HepG2 (cell line): ENCODE data around the gene SCT. TPM values are rescaled to one million over a fixed set of nuclear protein-coding genes. Genes with fewer than 3 reads are reported as not detected.

Experiments
- ATAC-seq: fragments of 200-7000 bp; cut with Tn5 transposase; 3 replicates; pipeline ENCODE4 v1.9.1; 2020; ENCODE audit warnings: mild to moderate bottlenecking, moderate library complexity
- BruUV-seq: library from RNA; stranded (reverse); fragments of 400-500 nt; replicated peaks from 2 replicates; lab custom pipeline; 2021; lab: Mats Ljungman, UMichigan
- CTCF ChIA-PET: fragments of 300-600 bp; formaldehyde crosslinking; extraction: SDS; loops from one replicate; lab custom pipeline; 2021; ENCODE audit warnings: low total read pairs, inconsistent platforms, low intra/inter-chr PET ratio; lab: Yijun Ruan, JAX
- POLR2A ChIA-PET: fragments of 350-600 bp; sonication (Branson Sonifier 250); formaldehyde crosslinking; loops from one replicate; lab custom pipeline; 2020; ENCODE audit warnings: antibody characterized with exemption, inconsistent platforms; lab: Yijun Ruan, JAX
- DNase-seq: peaks from one replicate; pipeline ENCODE4 v3.0.0-alpha.2; 2015; ENCODE audit warnings: low spot score
- FAIRE-seq: peaks from 3 replicates; lab custom pipeline; 2011; peaks lifted over from hg19 to GRCh38; lab: Jason Lieb, UNC
- H2AFZ ChIP-seq: one replicate; pipeline ENCODE4 v1.6.1; 2011; ENCODE audit warnings: low read length, inconsistent platforms
- H3K27ac ChIP-seq: fragments of 300-600 bp; 3 replicates; pipeline ENCODE4 v1.8.0; 2011; ENCODE audit warnings: mixed run types, mild to moderate bottlenecking, mixed read lengths, low read length, inconsistent platforms; ENCODE audit not compliant: insufficient read depth; ENCODE audit errors: extremely low read length
- H3K27me3 ChIP-seq, 2 experiments: fragments of 200-600 bp in 1 of 2; 2 replicates in 1 of 2; 3 replicates in 1 of 2; pipeline versions ENCODE4 v1.6.0 to v1.8.0; 2011; ENCODE audit warnings: low read length in 2 of 2, mild to moderate bottlenecking in 2 of 2, moderate library complexity in 2 of 2, inconsistent platforms in 1 of 2; ENCODE audit not compliant: insufficient read depth in 2 of 2, control insufficient read depth in 1 of 2
- H3K36me3 ChIP-seq, 2 experiments: fragments of 200-600 bp in 1 of 2; replicated peaks in 1 of 2; 2 replicates in 1 of 2; 3 replicates in 1 of 2; pipeline versions ENCODE4 v1.5.1 to v1.8.0; 2011; ENCODE audit warnings: low read length in 2 of 2, inconsistent platforms in 1 of 2; ENCODE audit not compliant: insufficient read depth in 2 of 2, control insufficient read depth in 1 of 2
- H3K4me1 ChIP-seq: 2 replicates; pipeline ENCODE4 v1.5.1; 2012; ENCODE audit warnings: low read length, inconsistent platforms; ENCODE audit not compliant: insufficient read depth
- H3K4me2 ChIP-seq: 2 replicates; pipeline ENCODE4 v1.6.0; 2011; ENCODE audit warnings: low read depth, low read length, inconsistent platforms
- H3K4me3 ChIP-seq, 3 experiments: fragments of 200-600 bp in 1 of 3; sonication (generic), shearing (Covaris generic) in 1 of 3; replicated peaks in 1 of 3; 2 replicates each; pipeline ENCODE4 v1.5.1; 2011 to 2016; ENCODE audit warnings: low read length in 3 of 3, inconsistent platforms in 2 of 3, low read depth in 2 of 3, mild to moderate bottlenecking in 2 of 3, control low read depth in 1 of 3, mixed read lengths in 1 of 3; ENCODE audit not compliant: insufficient read depth in 1 of 3
- H3K79me2 ChIP-seq: one replicate; pipeline ENCODE4 v1.6.1; 2011; ENCODE audit warnings: low read length, inconsistent platforms; ENCODE audit not compliant: insufficient read depth
- H3K9ac ChIP-seq: 2 replicates; pipeline ENCODE4 v1.6.0; 2011; ENCODE audit warnings: mild to moderate bottlenecking, low read depth, low read length, inconsistent platforms; ENCODE audit not compliant: insufficient read depth
- H3K9me3 ChIP-seq: 2 replicates; pipeline ENCODE4 v1.5.1; 2012; ENCODE audit warnings: mild to moderate bottlenecking, low read length
- H4K20me1 ChIP-seq: 2 replicates; pipeline ENCODE4 v1.6.0; 2011; ENCODE audit warnings: inconsistent platforms, mild to moderate bottlenecking, low read length, moderate library complexity; ENCODE audit not compliant: insufficient read depth
- BCL6 ChIP-seq: IDR thresholded peaks from 2 replicates; pipeline ENCODE4 v1.6.1; 2016; ENCODE audit warnings: missing genetic modification reagents, missing compliant biosample characterization
- HNRNPL ChIP-seq: fragments of 200-400 bp; formaldehyde crosslinking; IDR thresholded peaks from 2 replicates; pipeline ENCODE4 v1.6.1; 2017; ENCODE audit warnings: mild to moderate bottlenecking, low read depth, low read length
- MYNN ChIP-seq: sonication (generic); formaldehyde crosslinking; IDR thresholded peaks from 2 replicates; pipeline ENCODE4 v1.4.0; 2020; ENCODE audit warnings: mild to moderate bottlenecking, low read depth, missing genetic modification reagents
- NR2F1 ChIP-seq, 2 experiments: fragments of 450-650 bp in 1 of 2; formaldehyde crosslinking in 1 of 2; IDR thresholded peaks; 2 replicates each; pipeline versions ENCODE4 v1.5.0 to v1.6.1; 2016 to 2020; ENCODE audit warnings: mild to moderate bottlenecking in 1 of 2, missing compliant biosample characterization in 1 of 2, missing genetic modification reagents in 1 of 2, moderate library complexity in 1 of 2
- NR3C1 ChIP-seq: sonication (generic); formaldehyde crosslinking; IDR thresholded peaks from 2 replicates; pipeline ENCODE4 v1.4.0; 2020; ENCODE audit warnings: missing genetic modification reagents
- POGZ ChIP-seq: sonication (generic); formaldehyde crosslinking; IDR thresholded peaks from 2 replicates; pipeline ENCODE4 v1.4.0; 2020; ENCODE audit warnings: mild to moderate bottlenecking, missing genetic modification reagents
- SIN3B ChIP-seq: fragments of 150-350 bp; IDR thresholded peaks from 2 replicates; pipeline ENCODE4 v1.6.1; 2014; ENCODE audit warnings: low read length
- STAG1 ChIP-seq: sonication (generic); formaldehyde crosslinking; IDR thresholded peaks from 2 replicates; pipeline ENCODE4 v1.4.0; 2020; ENCODE audit warnings: missing genetic modification reagents
- ZFY ChIP-seq: sonication (generic); formaldehyde crosslinking; IDR thresholded peaks from 2 replicates; pipeline ENCODE4 v1.4.0; 2020; ENCODE audit warnings: missing genetic modification reagents
- ZMAT3 ChIP-seq: sonication (generic); formaldehyde crosslinking; conservative IDR thresholded peaks from 2 replicates; pipeline ENCODE4 v1.7.0; 2021; ENCODE audit warnings: missing genetic modification reagents
- ZNF7 ChIP-seq: IDR thresholded peaks from 2 replicates; pipeline ENCODE4 v1.6.1; 2016; ENCODE audit warnings: missing biosample characterization, missing genetic modification reagents
- WGBS: methylation state at CpG from one replicate; pipeline ENCODE4 v1.1.6; 2017; ENCODE audit warnings: low lambda C conversion rate; 5-methylcytosine and 5-hydroxymethylcytosine counted together
- in situ Hi-C: cut with HindIII; loops from 2 replicates; pipeline ENCODE4 v1.10.0; 2017; ENCODE audit warnings: low pct_unique_long_range_greater_than_20kb; ENCODE audit not compliant: extremely low pct_ligation_motif_present
- intact Hi-C: fragments of 100-400 bp; cut with micrococcal nuclease; formaldehyde crosslinking; loops from one replicate; pipeline ENCODE4 v1.10.0; 2022; ENCODE audit not compliant: unreplicated experiment
- polyA plus RNA-seq, 8 experiments: library from polyadenylated mRNA; depleted of rRNA in 3 of 8; stranded (reverse) in 7 of 8; unstranded in 1 of 8; fragments of >200 nt; fragmentation: Illumina TruSeq in 4 of 8; extraction: Trizol in 4 of 8; gene quantifications; 2 replicates each; pipeline versions ENCODE4 v1.2.1 to v1.2.3, GENCODE V29; 2011 to 2016; ENCODE audit warnings: low read depth in 4 of 8, missing spikeins in 1 of 8, mixed read lengths in 1 of 8; ENCODE audit not compliant: insufficient read depth in 1 of 8
- total RNA-seq, 5 experiments: library from RNA; depleted of rRNA; stranded (reverse); fragments of >200 nt; fragmentation: Illumina TruSeq; extraction: Trizol; gene quantifications; 2 replicates each; pipeline ENCODE4 v1.2.3, GENCODE V29; 2016; ENCODE audit warnings: low read depth in 1 of 5
- TF ChIP-seq, protein P1 (sequence below): IDR thresholded peaks from 2 replicates; pipeline ENCODE4 v1.6.1; 2016
- TF ChIP-seq, protein P2 (sequence below), 2 experiments: sonication (generic) in 1 of 2; formaldehyde crosslinking in 1 of 2; IDR thresholded peaks; 2 replicates each; pipeline versions ENCODE4 v1.5.1 to v1.6.1; 2011 to 2020; ENCODE audit warnings: borderline replicate concordance in 1 of 2, low read depth in 1 of 2, low read length in 1 of 2, mild to moderate bottlenecking in 1 of 2, missing genetic modification reagents in 1 of 2, moderate library complexity in 1 of 2
- TF ChIP-seq, protein P3 (sequence below): sonication (generic); formaldehyde crosslinking; IDR thresholded peaks from 2 replicates; pipeline ENCODE4 v1.4.0; 2020; ENCODE audit warnings: missing genetic modification reagents
- TF ChIP-seq, protein P4 (sequence below): sonication (generic); formaldehyde crosslinking; IDR thresholded peaks from 2 replicates; pipeline ENCODE4 v1.5.1; 2020; ENCODE audit warnings: mild to moderate bottlenecking, missing genetic modification reagents, moderate library complexity

SCT gene
- total and polyA plus RNA-seq, 2 of the 13 experiments (the other 11 are each of a cell fraction or from before 2014, with no cell fraction given), result not detected

DNA sequence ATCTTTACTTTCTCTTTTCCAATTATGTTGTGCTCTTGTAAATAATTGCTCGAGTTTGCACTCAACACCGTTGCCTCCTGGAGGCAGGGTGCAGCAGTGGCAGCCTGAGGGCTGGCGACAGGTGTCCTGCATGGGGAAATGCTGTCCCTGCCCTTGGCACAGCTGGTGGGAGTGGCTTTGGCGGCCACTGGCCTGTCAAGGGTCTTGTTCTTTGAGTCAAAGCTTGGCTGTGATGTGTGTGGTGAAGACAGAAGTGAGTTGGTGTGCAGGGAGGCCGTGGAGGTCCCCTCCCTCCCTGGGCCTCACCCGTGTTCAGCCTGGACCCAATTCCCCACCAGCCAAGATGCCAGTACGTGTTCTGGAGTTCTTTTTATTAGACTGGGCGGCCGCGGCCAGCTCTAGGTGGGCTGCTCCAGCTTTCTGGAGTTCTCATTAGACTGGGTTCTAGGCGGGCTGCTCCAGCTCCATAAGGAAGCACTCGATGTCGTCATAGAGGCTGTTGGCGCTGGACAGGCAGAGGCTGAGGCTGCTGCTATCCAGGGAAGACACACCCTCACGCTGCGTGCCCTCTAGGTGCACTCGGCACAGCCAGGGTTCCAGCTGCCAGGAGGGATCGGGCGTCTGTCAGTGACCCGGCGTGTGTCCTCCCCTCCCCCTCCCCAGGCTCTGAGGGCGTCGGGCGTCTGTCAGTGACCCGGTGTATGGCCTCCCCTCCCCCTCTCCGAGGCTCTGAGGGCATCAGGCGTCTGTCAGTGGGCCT lies 14.6 kb downstream of the SCT start:
- FAIRE-seq (no peak), ATAC-seq (peak; percentile 26), DNase-seq (peak; percentile 29)
- intact Hi-C loops, result loop anchor here (10.0 kb wide), 1 partner anchor 58 kb away; no protein-coding TSS in a partner anchor
- H2AFZ ChIP-seq, result no peak overlapping the region
- H3K36me3 ChIP-seq, result peaks cover 34 to 63% of the 10 kb centered on the region in 2 experiments; a peak in 4 of 5 replicates
- no peaks in the 10 kb centered on the region for H3K4me1 ChIP-seq
- no peaks in the 10 kb centered on the region for H3K9me3 ChIP-seq
- ChIA-PET CTCF (no interaction called here), POLR2A (no interaction called here)
- no peak overlapping the region for H3K9ac ChIP-seq
- peaks cover 3% of the 10 kb centered on the region; the same call in 1 of the 2 replicates for H4K20me1 ChIP-seq
- BruUV-seq, result no TSS peak
- no peaks in the 10 kb centered on the region for H3K79me2 ChIP-seq
- no peaks in the 10 kb centered on the region for H3K27me3 ChIP-seq
- in situ Hi-C loops, result no loop called here
- WGBS, result 89% methylated on average over 9 of the region's 27 CpGs
- H3K4me3 ChIP-seq, result no peak overlapping the region
- no peak overlapping the region for H3K27ac ChIP-seq
- no peak overlapping the region for H3K4me2 ChIP-seq
- TF ChIP-seq SIN3B (no peak), STAG1 (CRISPR knock-in tag) (peak; percentile 52), ZFY (CRISPR knock-in tag) (no peak), ZNF7 (CRISPR knock-in tag) (no peak), NR3C1 (CRISPR knock-in tag) (no peak), ZMAT3 (CRISPR knock-in tag) (no peak), NR2F1 (CRISPR knock-in tag; IDR thresholded peaks at IDR 0.05) (no peak), HNRNPL (0 out of 2 replicates have a peak, but pooled peaks have one; percentile 22), BCL6 (CRISPR knock-in tag) (no peak), POGZ (CRISPR knock-in tag) (no peak), MYNN (no peak)
- TF ChIP-seq, protein P1, sequence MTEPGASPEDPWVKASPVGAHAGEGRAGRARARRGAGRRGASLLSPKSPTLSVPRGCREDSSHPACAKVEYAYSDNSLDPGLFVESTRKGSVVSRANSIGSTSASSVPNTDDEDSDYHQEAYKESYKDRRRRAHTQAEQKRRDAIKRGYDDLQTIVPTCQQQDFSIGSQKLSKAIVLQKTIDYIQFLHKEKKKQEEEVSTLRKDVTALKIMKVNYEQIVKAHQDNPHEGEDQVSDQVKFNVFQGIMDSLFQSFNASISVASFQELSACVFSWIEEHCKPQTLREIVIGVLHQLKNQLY (CRISPR knock-in tag), result no peak
- TF ChIP-seq, protein P2, sequence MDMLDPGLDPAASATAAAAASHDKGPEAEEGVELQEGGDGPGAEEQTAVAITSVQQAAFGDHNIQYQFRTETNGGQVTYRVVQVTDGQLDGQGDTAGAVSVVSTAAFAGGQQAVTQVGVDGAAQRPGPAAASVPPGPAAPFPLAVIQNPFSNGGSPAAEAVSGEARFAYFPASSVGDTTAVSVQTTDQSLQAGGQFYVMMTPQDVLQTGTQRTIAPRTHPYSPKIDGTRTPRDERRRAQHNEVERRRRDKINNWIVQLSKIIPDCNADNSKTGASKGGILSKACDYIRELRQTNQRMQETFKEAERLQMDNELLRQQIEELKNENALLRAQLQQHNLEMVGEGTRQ (IDR thresholded peaks at IDR 0.05; ENCODE audit: low read depth, low read length), result no peak
- TF ChIP-seq, protein P2 (CRISPR knock-in tag; IDR thresholded peaks at IDR 0.05; ENCODE audit: borderline replicate concordance), result no peak
- TF ChIP-seq, protein P3, sequence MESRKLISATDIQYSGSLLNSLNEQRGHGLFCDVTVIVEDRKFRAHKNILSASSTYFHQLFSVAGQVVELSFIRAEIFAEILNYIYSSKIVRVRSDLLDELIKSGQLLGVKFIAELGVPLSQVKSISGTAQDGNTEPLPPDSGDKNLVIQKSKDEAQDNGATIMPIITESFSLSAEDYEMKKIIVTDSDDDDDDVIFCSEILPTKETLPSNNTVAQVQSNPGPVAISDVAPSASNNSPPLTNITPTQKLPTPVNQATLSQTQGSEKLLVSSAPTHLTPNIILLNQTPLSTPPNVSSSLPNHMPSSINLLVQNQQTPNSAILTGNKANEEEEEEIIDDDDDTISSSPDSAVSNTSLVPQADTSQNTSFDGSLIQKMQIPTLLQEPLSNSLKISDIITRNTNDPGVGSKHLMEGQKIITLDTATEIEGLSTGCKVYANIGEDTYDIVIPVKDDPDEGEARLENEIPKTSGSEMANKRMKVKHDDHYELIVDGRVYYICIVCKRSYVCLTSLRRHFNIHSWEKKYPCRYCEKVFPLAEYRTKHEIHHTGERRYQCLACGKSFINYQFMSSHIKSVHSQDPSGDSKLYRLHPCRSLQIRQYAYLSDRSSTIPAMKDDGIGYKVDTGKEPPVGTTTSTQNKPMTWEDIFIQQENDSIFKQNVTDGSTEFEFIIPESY, result peak; percentile 85; the same call in 1 of the 2 replicates
- TF ChIP-seq, protein P4, sequence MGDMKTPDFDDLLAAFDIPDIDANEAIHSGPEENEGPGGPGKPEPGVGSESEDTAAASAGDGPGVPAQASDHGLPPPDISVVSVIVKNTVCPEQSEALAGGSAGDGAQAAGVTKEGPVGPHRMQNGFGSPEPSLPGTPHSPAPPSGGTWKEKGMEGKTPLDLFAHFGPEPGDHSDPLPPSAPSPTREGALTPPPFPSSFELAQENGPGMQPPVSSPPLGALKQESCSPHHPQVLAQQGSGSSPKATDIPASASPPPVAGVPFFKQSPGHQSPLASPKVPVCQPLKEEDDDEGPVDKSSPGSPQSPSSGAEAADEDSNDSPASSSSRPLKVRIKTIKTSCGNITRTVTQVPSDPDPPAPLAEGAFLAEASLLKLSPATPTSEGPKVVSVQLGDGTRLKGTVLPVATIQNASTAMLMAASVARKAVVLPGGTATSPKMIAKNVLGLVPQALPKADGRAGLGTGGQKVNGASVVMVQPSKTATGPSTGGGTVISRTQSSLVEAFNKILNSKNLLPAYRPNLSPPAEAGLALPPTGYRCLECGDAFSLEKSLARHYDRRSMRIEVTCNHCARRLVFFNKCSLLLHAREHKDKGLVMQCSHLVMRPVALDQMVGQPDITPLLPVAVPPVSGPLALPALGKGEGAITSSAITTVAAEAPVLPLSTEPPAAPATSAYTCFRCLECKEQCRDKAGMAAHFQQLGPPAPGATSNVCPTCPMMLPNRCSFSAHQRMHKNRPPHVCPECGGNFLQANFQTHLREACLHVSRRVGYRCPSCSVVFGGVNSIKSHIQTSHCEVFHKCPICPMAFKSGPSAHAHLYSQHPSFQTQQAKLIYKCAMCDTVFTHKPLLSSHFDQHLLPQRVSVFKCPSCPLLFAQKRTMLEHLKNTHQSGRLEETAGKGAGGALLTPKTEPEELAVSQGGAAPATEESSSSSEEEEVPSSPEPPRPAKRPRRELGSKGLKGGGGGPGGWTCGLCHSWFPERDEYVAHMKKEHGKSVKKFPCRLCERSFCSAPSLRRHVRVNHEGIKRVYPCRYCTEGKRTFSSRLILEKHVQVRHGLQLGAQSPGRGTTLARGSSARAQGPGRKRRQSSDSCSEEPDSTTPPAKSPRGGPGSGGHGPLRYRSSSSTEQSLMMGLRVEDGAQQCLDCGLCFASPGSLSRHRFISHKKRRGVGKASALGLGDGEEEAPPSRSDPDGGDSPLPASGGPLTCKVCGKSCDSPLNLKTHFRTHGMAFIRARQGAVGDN, result peak; percentile 10; the same call in 1 of the 2 replicates
